Measurements from ENCODE around the gene PLCG2. TPM values are rescaled to one million over a fixed set of nuclear protein-coding genes. Genes with fewer than 3 reads are reported as not detected.
"Not testable (repeated sequence)": the region's sequence is repeated elsewhere in the genome, so short reads cannot be mapped to it uniquely, and the experiment has no call there.

Gene PLCG2
- polyA plus RNA-seq, 2 donors = 2.3 to 4.4 TPM

GRCh38 chr16:81875461-81875860 is 96.4 kb downstream of the PLCG2 start:
- Histone ChIP-seq H3K27ac (ENCODE audit: low read depth in 2 of 2, low read length in 1 of 2) (no peak overlapping the region), H3K27me3 (ENCODE audit: control insufficient read depth in 1 of 2, insufficient read depth in 2 of 2, low read length in 2 of 2) (no peaks in the 10 kb centered on the region), H3K4me1 (ENCODE audit: control insufficient read depth in 2 of 2, insufficient read depth in 2 of 2, low read length in 1 of 2) (no peaks in the 10 kb centered on the region), H3K9me3 (ENCODE audit: control insufficient read depth in 2 of 2, insufficient read depth in 1 of 2, low read depth in 1 of 2, low read length in 1 of 2) (no peaks in the 10 kb centered on the region), H3K36me3 (ENCODE audit: control insufficient read depth in 2 of 2, insufficient read depth in 2 of 2, low read length in 1 of 2) (peaks cover 0 to 2% of the 10 kb centered on the region in 2 donors), H3K4me3 (ENCODE audit: low read depth in 1 of 2, low read length in 2 of 2) (no peak overlapping the region)
- WGBS, 2 donors = 74 to 75% methylated on average over 5 of the region's 5 CpGs

DNA sequence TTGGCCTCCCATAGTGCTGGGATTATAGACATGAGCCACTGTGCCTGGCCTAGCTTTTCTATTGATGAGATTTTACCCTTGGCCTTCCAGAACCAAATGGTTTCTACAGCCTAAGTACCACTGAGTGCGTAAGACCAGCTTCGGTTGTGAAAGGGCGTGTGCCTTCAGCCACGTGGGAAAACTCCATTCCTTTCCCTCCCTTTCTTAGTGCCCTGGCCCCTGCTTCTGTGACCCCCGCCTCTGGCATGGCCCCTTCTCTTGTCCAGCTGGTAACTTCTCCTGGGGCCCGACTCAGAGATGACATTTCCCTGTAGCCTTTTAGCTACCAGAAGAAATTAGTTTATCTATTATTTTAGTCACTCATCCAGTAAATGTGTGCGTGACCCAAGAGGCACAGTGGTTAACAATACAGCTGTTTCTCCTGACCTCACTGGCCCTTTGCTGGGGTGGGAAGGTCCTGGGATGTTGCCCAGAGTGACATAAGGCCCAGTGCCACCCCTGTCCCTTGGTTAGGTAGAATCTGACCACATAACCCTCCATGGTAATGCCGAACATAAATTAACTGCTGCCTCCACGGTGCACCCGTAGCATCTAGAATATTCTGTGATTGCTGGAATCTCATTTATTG is 97.3 kb downstream of the PLCG2 start:
- Histone ChIP-seq H3K27ac (ENCODE audit: low read depth in 2 of 2, low read length in 1 of 2) (no peak overlapping the region), H3K4me3 (ENCODE audit: low read depth in 1 of 2, low read length in 2 of 2) (no peak overlapping the region), H3K36me3 (ENCODE audit: control insufficient read depth in 2 of 2, insufficient read depth in 2 of 2, low read length in 1 of 2) (peaks cover 0 to 2% of the 10 kb centered on the region in 2 donors), H3K4me1 (ENCODE audit: control insufficient read depth in 2 of 2, insufficient read depth in 2 of 2, low read length in 1 of 2) (no peaks in the 10 kb centered on the region), H3K27me3 (ENCODE audit: control insufficient read depth in 1 of 2, insufficient read depth in 2 of 2, low read length in 2 of 2) (no peaks in the 10 kb centered on the region), H3K9me3 (ENCODE audit: control insufficient read depth in 2 of 2, insufficient read depth in 1 of 2, low read depth in 1 of 2, low read length in 1 of 2) (no peaks in the 10 kb centered on the region)
- 83 to 91% methylated on average over 10 of the region's 10 CpGs for WGBS, 2 donors

- H3K4me1 ChIP-seq (ENCODE audit: control insufficient read depth in 2 of 2, insufficient read depth in 2 of 2, low read length in 1 of 2); H3K27ac ChIP-seq (ENCODE audit: low read depth in 2 of 2, low read length in 1 of 2); H3K36me3 ChIP-seq (ENCODE audit: control insufficient read depth in 2 of 2, insufficient read depth in 2 of 2, low read length in 1 of 2); H3K4me3 ChIP-seq (ENCODE audit: low read depth in 1 of 2, low read length in 2 of 2); H3K27me3 ChIP-seq (ENCODE audit: control insufficient read depth in 1 of 2, insufficient read depth in 2 of 2, low read length in 2 of 2); H3K9me3 ChIP-seq (ENCODE audit: control insufficient read depth in 2 of 2, insufficient read depth in 1 of 2, low read depth in 1 of 2, low read length in 1 of 2): not testable (repeated sequence)
- 90 to 91% methylated on average over 12 of the region's 12 CpGs for WGBS, 2 donors
These were observed 98.4 kb downstream of the PLCG2 start for GRCh38 chr16:81877490-81877889.

DNA sequence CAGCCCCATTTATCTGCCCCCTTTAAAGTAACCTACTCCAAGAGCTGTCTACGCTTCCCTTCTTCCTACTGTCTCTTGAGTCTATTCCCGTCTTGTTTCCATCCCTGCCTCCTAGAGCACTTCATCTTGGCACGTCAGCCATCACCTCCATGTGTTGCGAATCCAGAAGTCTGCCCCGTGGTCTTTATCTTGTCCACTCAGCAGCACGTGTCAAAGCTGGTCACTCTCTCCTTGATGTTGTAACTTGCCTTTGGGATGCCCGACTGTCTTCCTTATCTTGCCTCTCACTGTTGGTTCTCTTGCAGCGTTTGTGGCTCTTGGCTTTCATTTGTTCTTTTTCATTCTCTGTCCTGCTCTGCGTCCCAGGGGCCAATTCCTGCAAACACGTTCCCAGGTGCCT is 99.4 kb downstream of the PLCG2 start:
- H3K4me3 ChIP-seq (ENCODE audit: low read depth in 1 of 2, low read length in 2 of 2) = no peak overlapping the region
- H3K27ac ChIP-seq (ENCODE audit: low read depth in 2 of 2, low read length in 1 of 2) = no peak overlapping the region
- H3K27me3 ChIP-seq (ENCODE audit: control insufficient read depth in 1 of 2, insufficient read depth in 2 of 2, low read length in 2 of 2) = no peaks in the 10 kb centered on the region
- WGBS, 2 donors = 84 to 88% methylated on average over 10 of the region's 10 CpGs
- H3K4me1 ChIP-seq (ENCODE audit: control insufficient read depth in 2 of 2, insufficient read depth in 2 of 2, low read length in 1 of 2) = no peaks in the 10 kb centered on the region
- H3K9me3 ChIP-seq (ENCODE audit: control insufficient read depth in 2 of 2, insufficient read depth in 1 of 2, low read depth in 1 of 2, low read length in 1 of 2) = no peaks in the 10 kb centered on the region
- H3K36me3 ChIP-seq (ENCODE audit: control insufficient read depth in 2 of 2, insufficient read depth in 2 of 2, low read length in 1 of 2) = peaks cover 0 to 2% of the 10 kb centered on the region in 2 donors

GRCh38 chr16:81879625-81880024 is 100.5 kb downstream of the PLCG2 start:
- H3K27me3 ChIP-seq (ENCODE audit: control insufficient read depth in 1 of 2, insufficient read depth in 2 of 2, low read length in 2 of 2) = no peaks in the 10 kb centered on the region
- peaks cover 0 to 2% of the 10 kb centered on the region in 2 donors for H3K36me3 ChIP-seq (ENCODE audit: control insufficient read depth in 2 of 2, insufficient read depth in 2 of 2, low read length in 1 of 2)
- no peak overlapping the region for H3K27ac ChIP-seq (ENCODE audit: low read depth in 2 of 2, low read length in 1 of 2)
- WGBS, 2 donors = 77 to 80% methylated on average over 7 of the region's 7 CpGs
- H3K4me1 ChIP-seq (ENCODE audit: control insufficient read depth in 2 of 2, insufficient read depth in 2 of 2, low read length in 1 of 2) = no peaks in the 10 kb centered on the region
- no peak overlapping the region for H3K4me3 ChIP-seq (ENCODE audit: low read depth in 1 of 2, low read length in 2 of 2)
- H3K9me3 ChIP-seq (ENCODE audit: control insufficient read depth in 2 of 2, insufficient read depth in 1 of 2, low read depth in 1 of 2, low read length in 1 of 2) = no peaks in the 10 kb centered on the region

- no peak overlapping the region for H3K27ac ChIP-seq (ENCODE audit: low read depth in 2 of 2, low read length in 1 of 2)
- no peaks in the 10 kb centered on the region for H3K27me3 ChIP-seq (ENCODE audit: control insufficient read depth in 1 of 2, insufficient read depth in 2 of 2, low read length in 2 of 2)
- no peaks in the 10 kb centered on the region for H3K9me3 ChIP-seq (ENCODE audit: control insufficient read depth in 2 of 2, insufficient read depth in 1 of 2, low read depth in 1 of 2, low read length in 1 of 2)
- peaks cover 0 to 2% of the 10 kb centered on the region in 2 donors for H3K36me3 ChIP-seq (ENCODE audit: control insufficient read depth in 2 of 2, insufficient read depth in 2 of 2, low read length in 1 of 2)
- no peaks in the 10 kb centered on the region for H3K4me1 ChIP-seq (ENCODE audit: control insufficient read depth in 2 of 2, insufficient read depth in 2 of 2, low read length in 1 of 2)
- no peak overlapping the region for H3K4me3 ChIP-seq (ENCODE audit: low read depth in 1 of 2, low read length in 2 of 2)
- 87 to 89% methylated on average over 13 of the region's 13 CpGs for WGBS, 2 donors
These were observed 101.7 kb downstream of the PLCG2 start for GRCh38 chr16:81880816-81881215.

DNA sequence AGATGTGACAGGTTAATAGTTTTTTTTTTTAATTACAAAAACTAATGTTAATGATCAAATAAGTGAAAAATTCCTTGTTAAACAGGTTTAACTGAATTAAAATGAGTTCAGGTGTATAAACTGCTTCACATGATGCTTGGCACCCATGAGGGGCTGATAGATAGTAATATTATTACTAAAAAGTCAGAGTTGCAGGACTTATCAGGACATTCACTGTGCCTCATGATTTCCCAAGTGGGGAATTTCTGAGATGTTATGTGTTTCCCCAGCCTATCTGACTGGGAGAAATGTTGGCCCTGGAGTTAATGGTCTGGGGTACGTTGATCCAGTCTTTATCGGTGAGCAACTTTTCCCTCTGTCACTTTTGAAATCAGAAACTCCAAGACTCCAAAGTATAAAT is 102.1 kb downstream of the PLCG2 start:
- WGBS, 2 donors = 92 to 100% methylated on average over 2 of the region's 2 CpGs
- Histone ChIP-seq H3K4me1 (ENCODE audit: control insufficient read depth in 2 of 2, insufficient read depth in 2 of 2, low read length in 1 of 2) (no peaks in the 10 kb centered on the region), H3K36me3 (ENCODE audit: control insufficient read depth in 2 of 2, insufficient read depth in 2 of 2, low read length in 1 of 2) (peaks cover 0 to 2% of the 10 kb centered on the region in 2 donors), H3K27me3 (ENCODE audit: control insufficient read depth in 1 of 2, insufficient read depth in 2 of 2, low read length in 2 of 2) (no peaks in the 10 kb centered on the region), H3K9me3 (ENCODE audit: control insufficient read depth in 2 of 2, insufficient read depth in 1 of 2, low read depth in 1 of 2, low read length in 1 of 2) (no peaks in the 10 kb centered on the region), H3K27ac (ENCODE audit: low read depth in 2 of 2, low read length in 1 of 2) (no peak overlapping the region), H3K4me3 (ENCODE audit: low read depth in 1 of 2, low read length in 2 of 2) (no peak overlapping the region)

GRCh38 chr16:81882559-81882958 is 103.5 kb downstream of the PLCG2 start:
- Histone ChIP-seq H3K27me3 (ENCODE audit: control insufficient read depth in 1 of 2, insufficient read depth in 2 of 2, low read length in 2 of 2) (no peaks in the 10 kb centered on the region), H3K9me3 (ENCODE audit: control insufficient read depth in 2 of 2, insufficient read depth in 1 of 2, low read depth in 1 of 2, low read length in 1 of 2) (no peaks in the 10 kb centered on the region), H3K27ac (ENCODE audit: low read depth in 2 of 2, low read length in 1 of 2) (no peak overlapping the region), H3K4me3 (ENCODE audit: low read depth in 1 of 2, low read length in 2 of 2) (no peak overlapping the region), H3K36me3 (ENCODE audit: control insufficient read depth in 2 of 2, insufficient read depth in 2 of 2, low read length in 1 of 2) (peaks cover 0 to under 1% of the 10 kb centered on the region in 2 donors), H3K4me1 (ENCODE audit: control insufficient read depth in 2 of 2, insufficient read depth in 2 of 2, low read length in 1 of 2) (no peaks in the 10 kb centered on the region)
- WGBS, 2 donors = 79 to 87% methylated on average over 5 of the region's 5 CpGs

DNA sequence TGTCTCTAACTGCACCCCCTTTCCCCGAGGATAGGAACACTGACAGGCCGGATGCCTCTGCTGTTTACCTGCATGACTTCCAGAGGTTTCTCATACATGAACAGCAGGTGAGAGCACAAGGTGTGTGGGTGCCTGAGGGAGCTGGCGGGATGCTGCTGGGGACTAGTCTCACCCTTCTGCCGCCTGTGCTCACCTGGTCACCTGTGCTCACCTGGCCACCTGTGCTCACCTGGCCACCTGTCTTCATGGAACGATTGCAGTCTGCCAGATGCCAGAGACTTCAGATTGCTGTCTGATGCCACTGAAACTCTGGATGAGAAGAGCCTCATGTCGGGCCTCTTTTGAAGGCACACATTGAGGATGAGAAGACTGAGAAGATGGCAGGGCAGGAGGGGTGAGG is 104.1 kb downstream of the PLCG2 start:
- no peak overlapping the region for H3K27ac ChIP-seq (ENCODE audit: low read depth in 2 of 2, low read length in 1 of 2)
- no peaks in the 10 kb centered on the region for H3K36me3 ChIP-seq (ENCODE audit: control insufficient read depth in 2 of 2, insufficient read depth in 2 of 2, low read length in 1 of 2)
- 86 to 90% methylated on average over 6 of the region's 6 CpGs for WGBS, 2 donors
- no peaks in the 10 kb centered on the region for H3K9me3 ChIP-seq (ENCODE audit: control insufficient read depth in 2 of 2, insufficient read depth in 1 of 2, low read depth in 1 of 2, low read length in 1 of 2)
- H3K27me3 ChIP-seq (ENCODE audit: control insufficient read depth in 1 of 2, insufficient read depth in 2 of 2, low read length in 2 of 2) = no peaks in the 10 kb centered on the region
- H3K4me3 ChIP-seq (ENCODE audit: low read depth in 1 of 2, low read length in 2 of 2) = no peak overlapping the region
- H3K4me1 ChIP-seq (ENCODE audit: control insufficient read depth in 2 of 2, insufficient read depth in 2 of 2, low read length in 1 of 2) = no peaks in the 10 kb centered on the region

GRCh38 chr16:81885976-81886586 is 107.0 kb downstream of the PLCG2 start:
- Histone ChIP-seq H3K27me3 (ENCODE audit: control insufficient read depth in 1 of 2, insufficient read depth in 2 of 2, low read length in 2 of 2) (no peaks in the 10 kb centered on the region), H3K9me3 (ENCODE audit: control insufficient read depth in 2 of 2, insufficient read depth in 1 of 2, low read depth in 1 of 2, low read length in 1 of 2) (no peaks in the 10 kb centered on the region), H3K4me3 (ENCODE audit: low read depth in 1 of 2, low read length in 2 of 2) (no peak overlapping the region), H3K27ac (ENCODE audit: low read depth in 2 of 2, low read length in 1 of 2) (no peak overlapping the region), H3K36me3 (ENCODE audit: control insufficient read depth in 2 of 2, insufficient read depth in 2 of 2, low read length in 1 of 2) (no peaks in the 10 kb centered on the region), H3K4me1 (ENCODE audit: control insufficient read depth in 2 of 2, insufficient read depth in 2 of 2, low read length in 1 of 2) (no peaks in the 10 kb centered on the region)
- WGBS, 2 donors = 43 to 47% methylated on average over 9 of the region's 9 CpGs
